GM23338 (cell line): ENCODE results near the gene IFT43. TPM values are rescaled to one million over a fixed set of nuclear protein-coding genes. Genes with fewer than 3 reads are reported as not detected.

Source experiments
- ATAC-seq: fragments of 200-7000 bp; cut with Tn5 transposase; 3 replicates; pipeline ENCODE4 v1.9.1; 2020
- DNase-seq: peaks from one replicate; pipeline ENCODE4 v3.0.0-alpha.2; 2015; ENCODE audit warnings: low spot score
- H2AFZ ChIP-seq: fragments of 200-600 bp; sonication (generic); 2 replicates; pipeline ENCODE4 v1.8.0; 2016; ENCODE audit warnings: antibody characterized with exemption, mild to moderate bottlenecking, moderate library complexity
- H3F3A ChIP-seq: fragments of 200-600 bp; sonication (generic); replicated peaks from 2 replicates; pipeline ENCODE4 v1.8.0; 2017; ENCODE audit warnings: antibody characterized with exemption, mixed run types, low read depth
- H3K27ac ChIP-seq: fragments of 200-600 bp; sonication (generic); 2 replicates; pipeline ENCODE4 v1.6.1; 2016; ENCODE audit warnings: low read depth
- H3K27me3 ChIP-seq: fragments of 200-600 bp; sonication (generic); 2 replicates; pipeline ENCODE4 v1.8.0; 2016; ENCODE audit warnings: mild to moderate bottlenecking, mixed run types, moderate library complexity; ENCODE audit not compliant: insufficient read depth
- H3K36me3 ChIP-seq: fragments of 200-600 bp; sonication (generic); 2 replicates; pipeline ENCODE4 v1.8.0; 2016; ENCODE audit warnings: mild to moderate bottlenecking; ENCODE audit not compliant: insufficient read depth
- H3K4me1 ChIP-seq: fragments of 200-600 bp; sonication (generic); 2 replicates; pipeline ENCODE4 v1.8.0; 2016; ENCODE audit warnings: mild to moderate bottlenecking, moderate library complexity; ENCODE audit not compliant: insufficient read depth
- H3K4me2 ChIP-seq: fragments of 200-600 bp; sonication (generic); 2 replicates; pipeline ENCODE4 v1.7.1; 2017; ENCODE audit warnings: mixed run types
- H3K4me3 ChIP-seq: fragments of 200-600 bp; sonication (generic); 2 replicates; pipeline ENCODE4 v1.6.1; 2016; ENCODE audit warnings: mixed run types
- H3K79me2 ChIP-seq: fragments of 200-600 bp; sonication (generic); replicated peaks from 2 replicates; pipeline ENCODE4 v1.8.0; 2017; ENCODE audit warnings: mild to moderate bottlenecking; ENCODE audit not compliant: insufficient read depth
- H3K9me2 ChIP-seq: fragments of 200-600 bp; sonication (generic); 2 replicates; pipeline ENCODE4 v1.8.0; 2017; ENCODE audit not compliant: insufficient read depth
- H4K20me1 ChIP-seq: fragments of 200-600 bp; sonication (generic); replicated peaks from 2 replicates; pipeline ENCODE4 v1.8.0; 2017; ENCODE audit warnings: mild to moderate bottlenecking; ENCODE audit not compliant: insufficient read depth
- H3K27ac Mint-ChIP-seq: 2 replicates; pipeline ENCODE4 v1.8.0; 2020; ENCODE audit warnings: inconsistent platforms, mild to moderate bottlenecking, moderate library complexity, mixed read lengths
- H3K27me3 Mint-ChIP-seq: 3 replicates; pipeline ENCODE4 v1.8.0; 2022; ENCODE audit warnings: low read depth, mild to moderate bottlenecking, moderate library complexity, mixed read lengths, inconsistent platforms; ENCODE audit not compliant: insufficient read depth, poor library complexity
- H3K36me3 Mint-ChIP-seq: 3 replicates; pipeline ENCODE4 v1.8.0; 2021; ENCODE audit warnings: low read depth, mild to moderate bottlenecking, inconsistent platforms, moderate library complexity, mixed read lengths
- H3K4me1 Mint-ChIP-seq: 3 replicates; pipeline ENCODE4 v1.8.0; 2020; ENCODE audit warnings: mild to moderate bottlenecking, inconsistent platforms, mixed read lengths
- H3K4me3 Mint-ChIP-seq: 3 replicates; pipeline ENCODE4 v1.8.0; 2021; ENCODE audit warnings: moderate library complexity, mild to moderate bottlenecking, inconsistent platforms, mixed read lengths
- H3K9me3 Mint-ChIP-seq: 3 replicates; pipeline ENCODE4 v1.8.0; 2020; ENCODE audit warnings: moderate library complexity, mild to moderate bottlenecking, inconsistent platforms, mixed read lengths
- CREB1 ChIP-seq: fragments of 250-450 bp; sonication (Bioruptor Pico); IDR thresholded peaks from 2 replicates; pipeline ENCODE4 v1.5.0; 2020; ENCODE audit warnings: low read depth, mild to moderate bottlenecking, moderate library complexity
- EZH2 ChIP-seq: fragments of 200-600 bp; sonication (generic); IDR thresholded peaks from one replicate; pipeline ENCODE4 v1.8.0; 2017; ENCODE audit warnings: antibody characterized with exemption, mild to moderate bottlenecking, low read depth; ENCODE audit not compliant: unreplicated experiment
- EZH2phosphoT487 ChIP-seq: fragments of 200-600 bp; sonication (generic); IDR thresholded peaks from one replicate; pipeline ENCODE4 v1.8.1; 2018; ENCODE audit warnings: antibody characterized with exemption; ENCODE audit not compliant: unreplicated experiment
- JUNB ChIP-seq: IDR thresholded peaks from one replicate; pipeline ENCODE4 v1.6.1; 2016; ENCODE audit warnings: antibody characterized with exemption; ENCODE audit not compliant: unreplicated experiment
- NANOG ChIP-seq: IDR thresholded peaks from 2 replicates; pipeline ENCODE4 v1.6.1; 2016; ENCODE audit warnings: antibody characterized with exemption, borderline replicate concordance
- POLR2AphosphoS5 ChIP-seq: IDR thresholded peaks from 2 replicates; pipeline ENCODE4 v1.6.1; 2016; ENCODE audit warnings: antibody characterized with exemption, low read depth
- REST ChIP-seq: IDR thresholded peaks from one replicate; pipeline ENCODE4 v1.6.1; 2018; ENCODE audit warnings: antibody characterized with exemption; ENCODE audit not compliant: unreplicated experiment
- STAT1 ChIP-seq: IDR thresholded peaks from one replicate; pipeline ENCODE4 v1.6.1; 2016; ENCODE audit warnings: antibody characterized with exemption; ENCODE audit not compliant: unreplicated experiment
- ZNF114 ChIP-seq: fragments of 250-450 bp; sonication (Bioruptor Pico); IDR thresholded peaks from 2 replicates; pipeline ENCODE4 v1.5.0; 2020; ENCODE audit warnings: mild to moderate bottlenecking, moderate library complexity
- ZNF331 ChIP-seq: fragments of 250-450 bp; sonication (Bioruptor Pico); IDR thresholded peaks from 2 replicates; pipeline ENCODE4 v1.5.0; 2020; ENCODE audit warnings: low read depth, mild to moderate bottlenecking, moderate library complexity
- polyA plus RNA-seq: library from polyadenylated mRNA; unstranded; fragments of >200 nt; fragmentation: Nextera tagmentation; extraction: Ambion mirVana; gene quantifications from 2 replicates; pipeline ENCODE4 v1.2.1, GENCODE V29; 2016
- total RNA-seq: library from RNA; depleted of rRNA; stranded (reverse); fragments of >200 nt; shearing (Covaris generic); gene quantifications from 2 replicates; pipeline ENCODE4 v1.2.3, GENCODE V29; 2014
- TF ChIP-seq, protein P1 (sequence below): fragments of 250-450 bp; sonication (Bioruptor Pico); IDR thresholded peaks from 2 replicates; pipeline ENCODE4 v1.5.0; 2020; ENCODE audit warnings: mild to moderate bottlenecking, moderate library complexity
- TF ChIP-seq, protein P2 (sequence below): IDR thresholded peaks from 2 replicates; pipeline ENCODE4 v1.6.1; 2016; ENCODE audit warnings: antibody characterized with exemption
- TF ChIP-seq, protein P3 (sequence below), 2 experiments: fragments of 200-600 bp in 1 of 2; sonication (generic) in 1 of 2; conservative IDR thresholded peaks; 2 replicates each; pipeline versions ENCODE4 v1.5.1 to v1.6.1; 2016 to 2017; ENCODE audit warnings: antibody characterized with exemption in 2 of 2, low read depth in 2 of 2, mild to moderate bottlenecking in 2 of 2, moderate library complexity in 1 of 2

IFT43 gene
- total and polyA plus RNA-seq, 2 experiments from 2014 or later: 21.5 to 43.1 TPM

DNA sequence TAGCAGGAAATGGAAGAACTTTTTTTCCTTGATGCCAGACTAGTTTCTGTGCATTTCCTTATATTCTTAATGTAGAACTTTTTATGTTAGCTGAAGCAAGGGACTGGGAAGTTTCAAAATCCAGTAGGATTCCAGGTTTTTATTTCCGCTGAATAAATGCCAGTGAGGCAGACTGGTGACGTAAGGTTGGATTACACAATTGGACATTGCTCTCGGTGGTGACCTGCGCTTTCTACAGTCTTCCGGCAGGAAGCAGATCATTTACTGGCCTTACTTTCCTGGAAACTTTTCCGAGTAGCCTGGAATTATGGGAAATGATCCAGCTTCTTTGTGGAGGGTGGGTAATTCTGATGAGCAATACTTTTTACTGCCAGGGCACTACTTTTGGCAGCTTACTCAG, 3.6 kb downstream of the IFT43 start:
- Histone ChIP-seq H3F3A (no peaks in the 10 kb centered on the region), H3K4me1 (peaks cover 4% of the 10 kb centered on the region; the same call in 1 of the 2 replicates), H3K36me3 (no peaks in the 10 kb centered on the region), H3K4me3 (no peak overlapping the region), H2AFZ (no peak overlapping the region), H4K20me1 (no peaks in the 10 kb centered on the region; the same call in none of the 2 replicates), H3K79me2 (peaks cover 11% of the 10 kb centered on the region; the same call in 1 of the 2 replicates), H3K9me2 (no peaks in the 10 kb centered on the region), H3K27ac (no peak overlapping the region), H3K27me3 (peaks cover 9% of the 10 kb centered on the region), H3K4me2 (no peak overlapping the region)
- no peak for ATAC-seq
- no peak overlapping the region for H3K4me3 Mint-ChIP-seq
- TF ChIP-seq JUNB (no peak), CREB1 (no peak), ZNF331 (CRISPR knock-in tag) (no peak), REST (no peak), POLR2AphosphoS5 (no peak), STAT1 (no peak), NANOG (no peak), ZNF114 (no peak), EZH2 (no peak), EZH2phosphoT487 (no peak)
- TF ChIP-seq, protein P1, sequence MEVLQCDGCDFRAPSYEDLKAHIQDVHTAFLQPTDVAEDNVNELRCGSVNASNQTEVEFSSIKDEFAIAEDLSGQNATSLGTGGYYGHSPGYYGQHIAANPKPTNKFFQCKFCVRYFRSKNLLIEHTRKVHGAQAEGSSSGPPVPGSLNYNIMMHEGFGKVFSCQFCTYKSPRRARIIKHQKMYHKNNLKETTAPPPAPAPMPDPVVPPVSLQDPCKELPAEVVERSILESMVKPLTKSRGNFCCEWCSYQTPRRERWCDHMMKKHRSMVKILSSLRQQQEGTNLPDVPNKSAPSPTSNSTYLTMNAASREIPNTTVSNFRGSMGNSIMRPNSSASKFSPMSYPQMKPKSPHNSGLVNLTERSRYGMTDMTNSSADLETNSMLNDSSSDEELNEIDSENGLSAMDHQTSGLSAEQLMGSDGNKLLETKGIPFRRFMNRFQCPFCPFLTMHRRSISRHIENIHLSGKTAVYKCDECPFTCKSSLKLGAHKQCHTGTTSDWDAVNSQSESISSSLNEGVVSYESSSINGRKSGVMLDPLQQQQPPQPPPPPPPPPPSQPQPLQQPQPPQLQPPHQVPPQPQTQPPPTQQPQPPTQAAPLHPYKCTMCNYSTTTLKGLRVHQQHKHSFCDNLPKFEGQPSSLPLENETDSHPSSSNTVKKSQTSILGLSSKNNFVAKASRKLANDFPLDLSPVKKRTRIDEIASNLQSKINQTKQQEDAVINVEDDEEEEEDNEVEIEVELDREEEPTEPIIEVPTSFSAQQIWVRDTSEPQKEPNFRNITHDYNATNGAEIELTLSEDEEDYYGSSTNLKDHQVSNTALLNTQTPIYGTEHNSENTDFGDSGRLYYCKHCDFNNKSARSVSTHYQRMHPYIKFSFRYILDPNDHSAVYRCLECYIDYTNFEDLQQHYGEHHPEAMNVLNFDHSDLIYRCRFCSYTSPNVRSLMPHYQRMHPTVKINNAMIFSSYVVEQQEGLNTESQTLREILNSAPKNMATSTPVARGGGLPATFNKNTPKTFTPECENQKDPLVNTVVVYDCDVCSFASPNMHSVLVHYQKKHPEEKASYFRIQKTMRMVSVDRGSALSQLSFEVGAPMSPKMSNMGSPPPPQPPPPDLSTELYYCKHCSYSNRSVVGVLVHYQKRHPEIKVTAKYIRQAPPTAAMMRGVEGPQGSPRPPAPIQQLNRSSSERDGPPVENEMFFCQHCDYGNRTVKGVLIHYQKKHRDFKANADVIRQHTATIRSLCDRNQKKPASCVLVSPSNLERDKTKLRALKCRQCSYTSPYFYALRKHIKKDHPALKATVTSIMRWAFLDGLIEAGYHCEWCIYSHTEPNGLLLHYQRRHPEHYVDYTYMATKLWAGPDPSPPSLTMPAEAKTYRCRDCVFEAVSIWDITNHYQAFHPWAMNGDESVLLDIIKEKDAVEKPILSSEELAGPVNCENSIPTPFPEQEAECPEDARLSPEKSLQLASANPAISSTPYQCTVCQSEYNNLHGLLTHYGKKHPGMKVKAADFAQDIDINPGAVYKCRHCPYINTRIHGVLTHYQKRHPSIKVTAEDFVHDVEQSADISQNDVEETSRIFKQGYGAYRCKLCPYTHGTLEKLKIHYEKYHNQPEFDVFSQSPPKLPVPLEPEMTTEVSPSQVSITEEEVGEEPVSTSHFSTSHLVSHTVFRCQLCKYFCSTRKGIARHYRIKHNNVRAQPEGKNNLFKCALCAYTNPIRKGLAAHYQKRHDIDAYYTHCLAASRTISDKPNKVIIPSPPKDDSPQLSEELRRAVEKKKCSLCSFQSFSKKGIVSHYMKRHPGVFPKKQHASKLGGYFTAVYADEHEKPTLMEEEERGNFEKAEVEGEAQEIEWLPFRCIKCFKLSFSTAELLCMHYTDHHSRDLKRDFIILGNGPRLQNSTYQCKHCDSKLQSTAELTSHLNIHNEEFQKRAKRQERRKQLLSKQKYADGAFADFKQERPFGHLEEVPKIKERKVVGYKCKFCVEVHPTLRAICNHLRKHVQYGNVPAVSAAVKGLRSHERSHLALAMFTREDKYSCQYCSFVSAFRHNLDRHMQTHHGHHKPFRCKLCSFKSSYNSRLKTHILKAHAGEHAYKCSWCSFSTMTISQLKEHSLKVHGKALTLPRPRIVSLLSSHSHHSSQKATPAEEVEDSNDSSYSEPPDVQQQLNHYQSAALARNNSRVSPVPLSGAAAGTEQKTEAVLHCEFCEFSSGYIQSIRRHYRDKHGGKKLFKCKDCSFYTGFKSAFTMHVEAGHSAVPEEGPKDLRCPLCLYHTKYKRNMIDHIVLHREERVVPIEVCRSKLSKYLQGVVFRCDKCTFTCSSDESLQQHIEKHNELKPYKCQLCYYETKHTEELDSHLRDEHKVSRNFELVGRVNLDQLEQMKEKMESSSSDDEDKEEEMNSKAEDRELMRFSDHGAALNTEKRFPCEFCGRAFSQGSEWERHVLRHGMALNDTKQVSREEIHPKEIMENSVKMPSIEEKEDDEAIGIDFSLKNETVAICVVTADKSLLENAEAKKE (CRISPR knock-in tag): no peak
- TF ChIP-seq, protein P2, sequence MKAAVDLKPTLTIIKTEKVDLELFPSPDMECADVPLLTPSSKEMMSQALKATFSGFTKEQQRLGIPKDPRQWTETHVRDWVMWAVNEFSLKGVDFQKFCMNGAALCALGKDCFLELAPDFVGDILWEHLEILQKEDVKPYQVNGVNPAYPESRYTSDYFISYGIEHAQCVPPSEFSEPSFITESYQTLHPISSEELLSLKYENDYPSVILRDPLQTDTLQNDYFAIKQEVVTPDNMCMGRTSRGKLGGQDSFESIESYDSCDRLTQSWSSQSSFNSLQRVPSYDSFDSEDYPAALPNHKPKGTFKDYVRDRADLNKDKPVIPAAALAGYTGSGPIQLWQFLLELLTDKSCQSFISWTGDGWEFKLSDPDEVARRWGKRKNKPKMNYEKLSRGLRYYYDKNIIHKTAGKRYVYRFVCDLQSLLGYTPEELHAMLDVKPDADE: no peak
- TF ChIP-seq, protein P3, sequence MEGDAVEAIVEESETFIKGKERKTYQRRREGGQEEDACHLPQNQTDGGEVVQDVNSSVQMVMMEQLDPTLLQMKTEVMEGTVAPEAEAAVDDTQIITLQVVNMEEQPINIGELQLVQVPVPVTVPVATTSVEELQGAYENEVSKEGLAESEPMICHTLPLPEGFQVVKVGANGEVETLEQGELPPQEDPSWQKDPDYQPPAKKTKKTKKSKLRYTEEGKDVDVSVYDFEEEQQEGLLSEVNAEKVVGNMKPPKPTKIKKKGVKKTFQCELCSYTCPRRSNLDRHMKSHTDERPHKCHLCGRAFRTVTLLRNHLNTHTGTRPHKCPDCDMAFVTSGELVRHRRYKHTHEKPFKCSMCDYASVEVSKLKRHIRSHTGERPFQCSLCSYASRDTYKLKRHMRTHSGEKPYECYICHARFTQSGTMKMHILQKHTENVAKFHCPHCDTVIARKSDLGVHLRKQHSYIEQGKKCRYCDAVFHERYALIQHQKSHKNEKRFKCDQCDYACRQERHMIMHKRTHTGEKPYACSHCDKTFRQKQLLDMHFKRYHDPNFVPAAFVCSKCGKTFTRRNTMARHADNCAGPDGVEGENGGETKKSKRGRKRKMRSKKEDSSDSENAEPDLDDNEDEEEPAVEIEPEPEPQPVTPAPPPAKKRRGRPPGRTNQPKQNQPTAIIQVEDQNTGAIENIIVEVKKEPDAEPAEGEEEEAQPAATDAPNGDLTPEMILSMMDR (conservative IDR thresholded peaks at IDR 0.05; ENCODE audit: low read depth in 2 of 2): no peak
- no peaks in the 10 kb centered on the region for H3K36me3 Mint-ChIP-seq
- H3K27me3 Mint-ChIP-seq: peaks cover 2% of the 10 kb centered on the region
- H3K27ac Mint-ChIP-seq: no peak overlapping the region
- H3K4me1 Mint-ChIP-seq: peaks cover 7% of the 10 kb centered on the region
- DNase-seq: no peak
- H3K9me3 Mint-ChIP-seq: no peaks in the 10 kb centered on the region
